ENCODE results near the gene CARNS1.

CARNS1 gene

GRCh38 chr11:67368621-67369020 lies 46.9 kb upstream of the CARNS1 start:
- FAIRE-seq = no peak
- no peak for DNase-seq (ENCODE audit: insufficient read length, low spot score)
- no peak for TF ChIP-seq CTCF (IDR thresholded peaks at IDR 0.05; ENCODE audit: insufficient read depth, missing control alignments)

DNA sequence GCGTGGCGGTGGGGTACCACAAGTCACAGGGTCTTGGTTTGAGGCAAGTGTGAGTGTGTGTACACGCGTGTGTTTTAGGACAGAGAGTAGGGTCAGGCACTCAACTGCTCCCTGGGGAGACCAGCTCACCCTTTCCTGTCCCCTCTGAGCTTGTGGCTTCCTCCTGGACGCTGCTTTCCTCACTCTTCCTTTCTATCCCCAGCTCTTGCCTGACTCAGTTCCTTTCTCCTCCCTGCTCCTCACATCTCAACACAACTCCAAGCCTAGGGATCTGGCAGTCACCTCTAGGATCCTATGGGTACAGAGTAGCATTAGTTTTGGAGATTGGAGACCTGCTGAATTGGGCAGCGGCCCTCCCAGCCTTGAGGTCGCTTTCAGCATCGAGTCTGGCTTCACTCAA lies 46.2 kb upstream of the CARNS1 start:
- FAIRE-seq (no peak), DNase-seq (ENCODE audit: insufficient read length, low spot score) (no peak)
- no peak for TF ChIP-seq CTCF (IDR thresholded peaks at IDR 0.05; ENCODE audit: insufficient read depth, missing control alignments)

DNA sequence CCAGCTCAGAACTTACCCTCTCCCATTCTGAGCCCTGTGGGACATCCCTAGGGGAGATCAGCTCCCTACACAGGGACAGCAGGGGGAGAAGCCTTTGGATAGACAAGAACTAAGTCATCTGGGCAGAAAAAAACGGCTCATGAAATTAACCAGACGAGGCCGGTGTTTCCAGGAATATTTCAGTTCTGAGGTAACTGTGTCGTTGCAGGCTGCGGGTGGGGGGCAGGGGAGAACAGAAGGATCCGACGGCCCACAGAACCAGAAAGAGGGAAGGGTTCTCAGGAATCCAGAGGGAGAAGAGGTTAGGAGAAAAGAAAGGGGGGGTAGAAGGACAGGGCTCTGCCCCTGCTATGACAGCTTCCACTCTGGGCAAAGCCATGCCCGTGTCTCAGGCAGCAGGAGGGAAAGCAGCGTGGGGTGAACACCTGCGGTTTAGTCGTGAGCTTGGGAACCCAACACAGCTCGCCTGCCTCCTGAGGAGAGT lies 45.6 kb upstream of the CARNS1 start:
- FAIRE-seq = no peak

DNA sequence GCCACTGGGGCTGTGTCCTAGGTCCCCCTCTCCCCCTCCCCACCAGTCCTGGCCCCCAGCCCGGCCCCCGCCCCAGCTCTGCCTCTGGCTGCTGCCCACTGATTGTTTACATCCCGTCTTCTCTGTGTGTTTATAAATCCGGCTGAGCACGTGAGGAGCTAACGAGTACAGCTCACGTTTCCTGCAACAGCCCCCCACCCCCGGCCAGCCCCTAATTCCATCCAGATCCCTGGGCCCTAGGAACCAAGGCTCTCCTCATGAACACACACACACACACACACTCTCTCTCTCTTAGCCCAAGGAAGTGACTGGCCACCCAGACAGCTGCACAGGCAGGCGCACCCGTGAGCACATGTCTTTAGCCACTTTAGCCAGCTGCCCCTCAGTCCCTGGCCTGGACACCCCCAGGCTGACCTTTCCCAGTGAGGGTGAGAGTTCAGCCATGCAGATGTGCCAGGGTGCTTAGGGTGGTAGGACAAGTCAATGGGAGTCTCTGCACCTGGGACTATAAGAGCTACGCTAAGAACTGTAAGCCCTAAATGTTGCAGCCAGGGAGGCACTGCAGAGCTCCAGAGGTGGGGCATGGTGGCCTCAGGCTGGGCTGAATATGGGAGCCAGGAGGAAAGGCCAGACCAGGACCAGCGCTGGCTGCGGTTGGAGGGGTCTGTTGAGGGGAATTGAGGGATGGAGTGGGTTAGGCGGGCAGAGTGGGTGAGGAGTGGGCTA lies 45.0 kb upstream of the CARNS1 start:
- DNase-seq (ENCODE audit: insufficient read length, low spot score) (no peak), FAIRE-seq (no peak)
- no peak for TF ChIP-seq CTCF (IDR thresholded peaks at IDR 0.05; ENCODE audit: insufficient read depth, missing control alignments)

More for the DNA sequence above, 45.6 kb upstream of the CARNS1 start:
- TF ChIP-seq CTCF (IDR thresholded peaks at IDR 0.05; ENCODE audit: insufficient read depth, missing control alignments) = no peak
- DNase-seq (ENCODE audit: insufficient read length, low spot score) = no peak

GRCh38 chr11:67371189-67371910 lies 44.1 kb upstream of the CARNS1 start:
- peak; percentile 9 for TF ChIP-seq CTCF (IDR thresholded peaks at IDR 0.05; ENCODE audit: insufficient read depth, missing control alignments)
- FAIRE-seq (no peak), DNase-seq (ENCODE audit: insufficient read length, low spot score) (no peak)

- no peak for DNase-seq (ENCODE audit: insufficient read length, low spot score)
- TF ChIP-seq CTCF (IDR thresholded peaks at IDR 0.05; ENCODE audit: insufficient read depth, missing control alignments) = no peak
- FAIRE-seq = no peak
Observed at GRCh38 chr11:67371911-67372320, 43.6 kb upstream of the CARNS1 start.
